ENCODE data around the gene LBR.

LBR gene

GRCh38 chr1:225447650-225448089, 19.8 kb upstream of the LBR start:
- peak overlapping the region in 2 of 3 experiments; percentile 28 to 64 for H3K4me3 Mint-ChIP-seq
- peak overlapping the region; percentile 45 to 99 (median 91) for H3K27ac Mint-ChIP-seq
- peaks cover 4% of the 10 kb centered on the region for H3K9me3 Mint-ChIP-seq
- peaks cover 4% of the 10 kb centered on the region for H3K27me3 Mint-ChIP-seq (ENCODE audit: low read depth)
- peaks cover 42% of the 10 kb centered on the region for H3K4me1 Mint-ChIP-seq
- no peaks in the 10 kb centered on the region for H3K36me3 Mint-ChIP-seq (ENCODE audit: low read depth)
- no peak for TF ChIP-seq CTCF (IDR thresholded peaks at IDR 0.05; ENCODE audit: unreplicated experiment in 3 of 3)

- H3K4me1 Mint-ChIP-seq = peaks cover 46% of the 10 kb centered on the region
- no peak for TF ChIP-seq CTCF (IDR thresholded peaks at IDR 0.05; ENCODE audit: unreplicated experiment in 3 of 3)
- peak overlapping the region in 1 of 3 experiments; percentile 7 for H3K4me3 Mint-ChIP-seq
- H3K9me3 Mint-ChIP-seq = peaks cover 4% of the 10 kb centered on the region
- H3K27ac Mint-ChIP-seq = peak overlapping the region; percentile 69 to 99 (median 91)
- no peaks in the 10 kb centered on the region for H3K36me3 Mint-ChIP-seq (ENCODE audit: low read depth)
- H3K27me3 Mint-ChIP-seq (ENCODE audit: low read depth) = peaks cover 4% of the 10 kb centered on the region
Observed at GRCh38 chr1:225446981-225447615, 19.3 kb upstream of the LBR start.

GRCh38 chr1:225446595-225446960, 18.7 kb upstream of the LBR start:
- H3K27me3 Mint-ChIP-seq (ENCODE audit: low read depth) = peaks cover 5% of the 10 kb centered on the region
- H3K27ac Mint-ChIP-seq = peak overlapping the region; percentile 73 to 99 (median 91)
- H3K36me3 Mint-ChIP-seq (ENCODE audit: low read depth) = no peaks in the 10 kb centered on the region
- peaks cover 51% of the 10 kb centered on the region for H3K4me1 Mint-ChIP-seq
- no peak for TF ChIP-seq CTCF (IDR thresholded peaks at IDR 0.05; ENCODE audit: unreplicated experiment in 3 of 3)
- no peak overlapping the region for H3K4me3 Mint-ChIP-seq
- peaks cover 4% of the 10 kb centered on the region for H3K9me3 Mint-ChIP-seq

- Mint-ChIP-seq H3K9me3 (peaks cover 3% of the 10 kb centered on the region), H3K27me3 (ENCODE audit: low read depth) (peaks cover 8% of the 10 kb centered on the region), H3K4me3 (no peak overlapping the region), H3K36me3 (ENCODE audit: low read depth) (no peaks in the 10 kb centered on the region), H3K27ac (peak overlapping the region; percentile 73 to 99 (median 91)), H3K4me1 (peaks cover 58% of the 10 kb centered on the region)
- TF ChIP-seq CTCF (IDR thresholded peaks at IDR 0.05; ENCODE audit: unreplicated experiment in 3 of 3) = no peak
Observed at GRCh38 chr1:225445639-225446594, 18.1 kb upstream of the LBR start.

GRCh38 chr1:225442123-225442505, 14.3 kb upstream of the LBR start:
- H3K4me3 Mint-ChIP-seq = no peak overlapping the region

More at GRCh38 chr1:225442123-225442505, 14.3 kb upstream of the LBR start:
- TF ChIP-seq CTCF (IDR thresholded peaks at IDR 0.05; ENCODE audit: unreplicated experiment in 3 of 3) = no peak
- Mint-ChIP-seq H3K36me3 (ENCODE audit: low read depth) (no peaks in the 10 kb centered on the region), H3K9me3 (peaks cover 2% of the 10 kb centered on the region), H3K4me1 (peaks cover 65% of the 10 kb centered on the region), H3K27ac (peak overlapping the region; percentile 48 to 91 (median 88)), H3K27me3 (ENCODE audit: low read depth) (peaks cover 17% of the 10 kb centered on the region)

Measured in nephron (organoid).